Keratinocyte (primary cell): ENCODE measurements around the gene KRT31. TPM values are rescaled to one million over a fixed set of nuclear protein-coding genes. Genes with fewer than 3 reads are reported as not detected.

Experiments
- DNase-seq: peaks from one replicate; pipeline ENCODE4 v3.0.0-alpha.2; 2011; ENCODE audit warnings: low read depth, missing footprints, low spot score
- FAIRE-seq: peaks from 2 replicates; lab custom pipeline; 2011; peaks lifted over from hg19 to GRCh38; lab: Jason Lieb, UNC
- H2AFZ ChIP-seq: 2 replicates; pipeline ENCODE4 v1.6.0; 2012; ENCODE audit warnings: low read length, control low read depth, inconsistent platforms; ENCODE audit not compliant: control insufficient read depth
- H3K27ac ChIP-seq: 2 replicates; pipeline ENCODE4 v1.5.1; 2011; ENCODE audit warnings: low read length; ENCODE audit not compliant: control insufficient read depth, insufficient read depth
- H3K27me3 ChIP-seq: 3 replicates; pipeline ENCODE4 v1.6.0; 2011; ENCODE audit warnings: low read length; ENCODE audit not compliant: control insufficient read depth, insufficient read depth; ENCODE audit errors: extremely low read depth
- H3K36me3 ChIP-seq, 2 experiments: 2 replicates in 1 of 2; 3 replicates in 1 of 2; pipeline ENCODE4 v1.5.1; 2011; ENCODE audit warnings: low read length in 2 of 2, mild to moderate bottlenecking in 1 of 2; ENCODE audit not compliant: control insufficient read depth in 2 of 2, insufficient read depth in 2 of 2; ENCODE audit errors: extremely low read depth in 1 of 2
- H3K4me1 ChIP-seq: 3 replicates; pipeline ENCODE4 v1.5.1; 2011; ENCODE audit warnings: low read length; ENCODE audit not compliant: control insufficient read depth, insufficient read depth; ENCODE audit errors: extremely low read depth
- H3K4me2 ChIP-seq: 3 replicates; pipeline ENCODE4 v1.6.0; 2011; ENCODE audit warnings: low read depth, low read length; ENCODE audit not compliant: control insufficient read depth, insufficient read depth; ENCODE audit errors: extremely low read depth
- H3K4me3 ChIP-seq, 3 experiments: fragments of 200-600 bp in 1 of 3; sonication (generic) in 1 of 3; 2 replicates in 2 of 3; 3 replicates in 1 of 3; pipeline ENCODE4 v1.5.1; 2011 to 2016; ENCODE audit warnings: low read length in 3 of 3, mild to moderate bottlenecking in 3 of 3, control low read depth in 2 of 3, inconsistent platforms in 1 of 3, low read depth in 1 of 3, mixed read lengths in 1 of 3, mixed run types in 1 of 3, moderate library complexity in 1 of 3; ENCODE audit not compliant: control insufficient read depth in 2 of 3, insufficient read depth in 2 of 3; ENCODE audit errors: extremely low read depth in 1 of 3
- H3K79me2 ChIP-seq: 2 replicates; pipeline ENCODE4 v1.6.0; 2012; ENCODE audit warnings: low read length; ENCODE audit not compliant: control insufficient read depth, insufficient read depth
- H3K9ac ChIP-seq: 3 replicates; pipeline ENCODE4 v1.6.0; 2011; ENCODE audit warnings: low read length; ENCODE audit not compliant: control insufficient read depth, insufficient read depth; ENCODE audit errors: extremely low read depth
- H3K9me1 ChIP-seq: 3 replicates; pipeline ENCODE4 v1.6.0; 2011; ENCODE audit warnings: low read length; ENCODE audit not compliant: control insufficient read depth, insufficient read depth; ENCODE audit errors: extremely low read depth
- H3K9me3 ChIP-seq: 2 replicates; pipeline ENCODE4 v1.5.1; 2012; ENCODE audit warnings: low read depth, low read length; ENCODE audit not compliant: control insufficient read depth
- H4K20me1 ChIP-seq: 3 replicates; pipeline ENCODE4 v1.6.0; 2011; ENCODE audit warnings: low read length; ENCODE audit not compliant: control insufficient read depth, insufficient read depth; ENCODE audit errors: extremely low read depth
- CTCF ChIP-seq, 3 experiments: IDR thresholded peaks in 1 of 3; conservative IDR thresholded peaks in 1 of 3; optimal IDR thresholded peaks in 1 of 3; 2 replicates in 2 of 3; 3 replicates in 1 of 3; pipeline versions ENCODE3 to v1.5.1; 2011; ENCODE audit warnings: low read length in 3 of 3, mild to moderate bottlenecking in 3 of 3, moderate library complexity in 2 of 3, control low read depth in 1 of 3, inconsistent platforms in 1 of 3; ENCODE audit not compliant: insufficient read depth in 2 of 3; ENCODE audit errors: extremely low read depth in 1 of 3
- EZH2 ChIP-seq: IDR thresholded peaks from one replicate; pipeline ENCODE4 v1.6.1; 2012; ENCODE audit warnings: inconsistent platforms, mild to moderate bottlenecking, low read length, moderate library complexity
- dilution Hi-C: fragments of 300-500 bp; cut with MboI; formaldehyde crosslinking; loops from one replicate; pipeline ENCODE4 v1.7.0; 2020; ENCODE audit warnings: low sequenced_read_pairs; ENCODE audit not compliant: extremely low pct_ligation_motif_present
- polyA plus RNA-seq, 5 experiments: library from polyadenylated mRNA; depleted of rRNA in 3 of 5; stranded (reverse) in 3 of 5; stranded (forward) in 1 of 5; unstranded in 1 of 5; fragments of >200 nt; gene quantifications; 1 replicate in 1 of 5; 2 replicates in 3 of 5; 3 replicates in 1 of 5; pipeline versions ENCODE4 v1.2.1 to v1.2.3, GENCODE V29; 2011 to 2012; ENCODE audit warnings: missing spikeins in 2 of 5, low read depth in 1 of 5, low replicate concordance in 1 of 5

Gene KRT31
- polyA plus RNA-seq, 1 donor (not counting 4 experiments of a cell fraction or from before 2014, with no cell fraction given) = 24.9 TPM

DNA sequence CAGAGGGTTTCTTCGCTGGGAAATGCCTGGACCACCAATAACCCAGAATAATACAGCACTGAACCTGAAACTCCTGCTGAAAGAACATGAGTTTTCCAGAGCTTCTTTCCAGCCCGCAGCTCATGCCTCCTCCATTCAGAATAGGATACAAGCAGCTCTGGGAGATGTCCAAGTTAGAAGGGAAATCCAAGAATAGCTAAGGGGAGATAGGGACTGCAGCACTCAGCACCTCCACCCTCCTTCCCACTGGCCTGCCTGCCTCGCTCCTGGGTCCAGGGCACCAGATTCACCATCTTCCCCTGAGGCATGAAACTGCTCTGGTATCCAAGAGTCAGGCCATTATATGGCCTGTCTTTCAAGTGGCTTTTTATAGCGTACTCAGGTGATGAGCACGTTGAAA is 4.1 kb downstream of the KRT31 start:
- peaks cover 11% of the 10 kb centered on the region for H3K79me2 ChIP-seq
- FAIRE-seq = peak; percentile 79
- DNase-seq = no peak
- H3K27me3 ChIP-seq = no peaks in the 10 kb centered on the region
- peak overlapping the region; percentile 67 for H3K9ac ChIP-seq
- peaks cover 0 to 1% of the 10 kb centered on the region in 2 experiments for H3K36me3 ChIP-seq
- peak overlapping the region; percentile 95 for H3K27ac ChIP-seq
- H3K9me3 ChIP-seq = no peaks in the 10 kb centered on the region
- H3K4me3 ChIP-seq = no peak overlapping the region
- H3K9me1 ChIP-seq = no peaks in the 10 kb centered on the region
- no peak for TF ChIP-seq EZH2
- TF ChIP-seq CTCF (optimal IDR thresholded peaks at IDR 0.05 in 1 of 3, IDR thresholded peaks at IDR 0.05 in 1 of 3, conservative IDR thresholded peaks at IDR 0.05 in 1 of 3; ENCODE audit: extremely low read depth in 1 of 3, insufficient read depth in 2 of 3, low read length in 3 of 3) = no peak
- peak overlapping the region; percentile 73 for H3K4me2 ChIP-seq
- peaks cover 60% of the 10 kb centered on the region for H3K4me1 ChIP-seq
- dilution Hi-C loops = no loop called here
- no peaks in the 10 kb centered on the region for H4K20me1 ChIP-seq
- H2AFZ ChIP-seq = no peak overlapping the region

- TF ChIP-seq CTCF (optimal IDR thresholded peaks at IDR 0.05 in 1 of 3, IDR thresholded peaks at IDR 0.05 in 1 of 3, conservative IDR thresholded peaks at IDR 0.05 in 1 of 3; ENCODE audit: extremely low read depth in 1 of 3, insufficient read depth in 2 of 3, low read length in 3 of 3) (no peak), EZH2 (no peak)
- no peaks in the 10 kb centered on the region for H3K9me3 ChIP-seq
- H2AFZ ChIP-seq = no peak overlapping the region
- no peak overlapping the region for H3K4me3 ChIP-seq
- no peak overlapping the region for H3K9ac ChIP-seq
- peaks cover 54% of the 10 kb centered on the region for H3K4me1 ChIP-seq
- peaks cover 0 to 1% of the 10 kb centered on the region in 2 experiments for H3K36me3 ChIP-seq
- FAIRE-seq (no peak), DNase-seq (no peak)
- no peaks in the 10 kb centered on the region for H4K20me1 ChIP-seq
- H3K79me2 ChIP-seq = peaks cover 6% of the 10 kb centered on the region
- dilution Hi-C loops = no loop called here
- H3K27ac ChIP-seq = peak overlapping the region; percentile 27
- no peaks in the 10 kb centered on the region for H3K9me1 ChIP-seq
- H3K4me2 ChIP-seq = peak overlapping the region; percentile 3
- no peaks in the 10 kb centered on the region for H3K27me3 ChIP-seq
Measured at GRCh38 chr17:41392278-41392677, 5.1 kb downstream of the KRT31 start.
